Activated T-cell treated with anti-CD3 and anti-CD28 coated beads for 1 hour (primary cell): ENCODE results near the gene NUP88.

Source experiments
- DNase-seq: peaks from one replicate; pipeline ENCODE4 v3.0.0-alpha.2; 2020; ENCODE audit warnings: low read depth

NUP88 gene

GRCh38 chr17:5419959-5420653 is 644 bp upstream of the NUP88 start, which contains the start of gene RPAIN:
TSS of gene RPAIN (plus strand) at chr17:5420182. CDS start at chr17:5420211, 29 bp downstream.
- peak; percentile 76 for DNase-seq

- peak; percentile 36 for DNase-seq
These were observed 555 bp downstream of the NUP88 start for GRCh38 chr17:5418858-5419355.

DNA sequence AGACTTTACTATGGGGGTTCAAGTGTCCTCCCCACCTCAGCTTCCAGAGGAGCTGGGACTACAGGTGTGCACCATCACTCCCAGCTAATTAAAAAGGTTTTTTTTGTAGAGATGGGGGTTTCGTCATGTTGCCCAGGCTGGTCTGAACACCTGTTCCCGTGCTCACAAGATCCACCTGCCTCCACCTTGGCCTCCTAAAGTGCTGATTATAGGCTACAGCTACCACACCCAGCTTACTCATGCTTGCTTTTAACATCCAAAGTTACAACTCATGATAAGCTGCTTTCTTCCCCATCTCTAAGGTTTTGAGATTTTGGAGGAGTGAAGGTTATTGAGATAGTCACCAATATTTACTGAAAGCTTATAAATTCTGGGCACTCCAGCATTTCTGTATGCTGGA is 2.6 kb downstream of the NUP88 start:
- no peak for DNase-seq

DNA sequence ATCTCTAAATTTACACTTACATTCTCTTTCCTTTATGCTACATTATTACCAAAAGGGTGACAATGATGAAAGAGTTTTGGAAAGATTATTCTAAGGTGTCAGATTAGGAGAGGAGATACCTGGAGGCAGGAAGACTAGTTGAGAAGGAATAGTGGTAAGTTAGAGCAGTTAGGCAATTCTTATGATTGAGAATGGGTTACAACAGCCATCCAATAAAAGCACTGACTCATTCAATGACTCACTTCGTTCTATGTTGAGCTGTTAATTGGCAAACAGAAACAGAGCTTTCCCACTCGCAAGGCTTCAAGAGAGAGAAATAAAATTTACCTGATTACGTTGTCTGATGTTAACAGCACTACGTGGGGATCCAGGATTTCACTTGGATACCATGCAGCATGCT is 5.8 kb downstream of the NUP88 start:
- no peak for DNase-seq

DNA sequence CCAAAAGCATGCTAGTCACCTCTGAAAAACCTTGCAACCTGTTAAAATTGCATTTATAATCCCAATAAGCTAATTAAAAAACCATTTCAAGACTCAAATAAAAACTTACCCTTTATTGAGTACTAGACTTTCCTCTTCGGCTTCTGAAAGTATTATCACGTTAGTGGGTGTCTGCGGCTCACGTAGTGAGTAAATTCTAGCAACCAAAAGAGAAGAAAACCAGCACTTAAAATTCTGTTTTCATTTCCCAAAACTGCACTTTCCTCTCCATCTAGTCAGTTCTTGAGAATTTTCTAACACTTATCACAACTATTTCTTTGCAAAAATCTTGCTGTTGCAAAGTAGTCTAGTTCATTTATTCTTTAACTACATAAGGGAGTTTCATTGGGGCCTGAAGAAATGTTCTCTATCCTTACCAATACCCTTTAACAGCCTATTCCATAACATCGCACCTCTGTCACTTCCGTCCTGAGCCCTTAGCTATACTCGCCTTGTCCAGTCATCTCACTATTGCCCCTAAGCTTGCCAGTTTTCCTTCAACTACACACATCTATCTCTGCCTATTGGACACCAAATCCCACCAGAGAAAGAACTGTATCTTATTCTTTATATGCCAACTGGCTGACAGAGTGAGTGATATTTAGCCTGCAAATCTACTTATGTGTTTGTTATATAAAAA is 8.7 kb downstream of the NUP88 start:
- no peak for DNase-seq

DNA sequence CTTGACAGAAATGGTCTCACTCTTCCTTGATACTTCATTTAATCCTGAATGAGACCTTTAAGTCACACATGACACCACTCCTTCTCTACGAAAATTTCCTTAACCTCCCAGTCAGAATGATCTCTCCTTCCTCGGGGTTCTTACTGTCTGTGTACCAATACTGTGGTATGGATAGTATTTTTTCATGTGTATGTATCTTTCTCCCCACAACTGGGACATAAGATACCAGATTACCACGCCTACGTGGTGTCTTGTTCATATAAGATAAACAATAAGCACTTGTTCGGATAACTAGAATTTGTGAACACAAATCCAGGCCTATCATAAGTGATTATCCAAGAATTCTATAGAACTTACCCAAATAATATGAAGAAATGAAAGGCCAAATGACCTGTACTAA is 11.3 kb downstream of the NUP88 start:
- DNase-seq: no peak

DNA sequence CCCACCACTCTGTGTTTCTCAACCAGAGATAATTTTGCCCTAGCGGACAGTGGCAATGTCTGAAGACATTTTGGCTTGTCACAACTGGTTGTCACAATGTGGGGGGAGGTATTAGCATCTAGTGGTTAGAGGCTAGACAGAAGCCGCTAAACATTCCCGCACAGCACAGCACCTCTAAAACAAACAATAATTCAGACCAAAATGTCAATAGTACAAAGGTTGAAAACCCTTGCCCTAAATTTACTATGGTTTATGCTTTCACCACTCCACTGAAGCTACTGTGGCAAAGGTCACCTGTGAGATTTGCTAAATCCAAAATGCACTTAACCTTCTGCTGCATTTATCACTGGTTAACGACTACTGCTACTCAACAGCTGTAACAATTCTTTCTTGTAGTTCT is 14.1 kb downstream of the NUP88 start:
- DNase-seq: no peak

GRCh38 chr17:5399767-5400166 is 19.7 kb downstream of the NUP88 start:
- DNase-seq: no peak

DNA sequence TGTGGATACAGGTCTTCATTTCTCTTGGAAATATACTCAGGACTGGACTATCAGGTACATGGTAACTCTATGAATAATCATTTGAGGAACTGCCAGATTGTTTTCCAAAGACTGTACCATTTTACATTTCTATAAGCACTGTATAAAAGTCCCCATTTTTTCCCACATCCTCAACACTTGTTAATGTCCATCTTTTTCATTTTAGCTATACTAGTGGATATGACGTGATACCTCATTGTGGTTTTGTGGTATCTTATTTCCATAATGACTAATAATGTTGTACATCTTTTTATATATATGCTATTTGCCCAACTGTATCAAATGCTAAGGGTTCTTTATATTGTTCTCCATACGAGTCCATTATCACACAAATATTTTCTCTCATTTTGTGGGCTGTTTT is 22.9 kb downstream of the NUP88 start:
- no peak for DNase-seq

DNA sequence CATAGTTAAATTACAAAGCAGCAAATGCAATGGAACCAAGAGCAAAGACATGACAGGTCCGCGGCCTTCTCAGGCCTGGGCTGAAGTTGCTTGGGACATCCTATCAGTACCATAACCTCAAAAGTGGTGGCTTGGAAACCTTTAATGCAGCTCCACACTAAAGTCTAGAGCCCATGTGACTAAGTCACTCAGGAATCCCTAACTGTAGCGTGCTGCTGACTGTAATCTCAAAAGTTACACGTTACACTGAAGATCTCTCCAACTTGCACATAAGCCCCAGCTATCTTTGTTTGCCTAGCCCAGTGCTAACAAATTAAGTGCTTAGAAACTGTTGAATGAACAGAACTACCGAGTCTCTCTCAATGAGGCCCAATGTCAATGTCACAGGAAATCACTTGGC is 27.8 kb downstream of the NUP88 start:
- DNase-seq: no peak

DNA sequence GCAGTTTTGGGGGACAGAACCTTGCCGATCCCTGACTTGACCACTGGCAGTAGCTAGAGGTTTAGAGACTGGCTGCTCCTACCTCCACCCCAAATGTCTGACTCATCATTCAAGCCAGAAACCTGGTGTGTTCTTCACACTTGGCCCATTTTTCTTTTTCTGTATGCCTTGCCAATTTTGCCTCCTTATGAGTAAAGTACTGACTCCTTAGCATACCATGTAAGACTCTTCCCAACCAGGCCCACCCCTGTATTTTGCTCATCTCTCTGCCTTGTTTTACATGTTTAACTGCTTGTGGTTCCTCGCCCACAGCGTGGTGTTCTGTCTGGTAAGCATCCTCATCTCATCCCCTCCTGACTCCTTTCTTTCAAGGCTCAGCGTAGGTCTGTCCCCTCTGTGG is 37.9 kb downstream of the NUP88 start:
- DNase-seq: no peak

- no peak for DNase-seq
These were observed 38.8 kb downstream of the NUP88 start for GRCh38 chr17:5380491-5381135.

- DNase-seq: no peak
These were observed 39.9 kb downstream of the NUP88 start for GRCh38 chr17:5379351-5380107.

GRCh38 chr17:5378566-5379207 is 40.8 kb downstream of the NUP88 start:
- DNase-seq: no peak

- no peak for DNase-seq
These were observed 46.4 kb downstream of the NUP88 start for GRCh38 chr17:5373112-5373511.

DNA sequence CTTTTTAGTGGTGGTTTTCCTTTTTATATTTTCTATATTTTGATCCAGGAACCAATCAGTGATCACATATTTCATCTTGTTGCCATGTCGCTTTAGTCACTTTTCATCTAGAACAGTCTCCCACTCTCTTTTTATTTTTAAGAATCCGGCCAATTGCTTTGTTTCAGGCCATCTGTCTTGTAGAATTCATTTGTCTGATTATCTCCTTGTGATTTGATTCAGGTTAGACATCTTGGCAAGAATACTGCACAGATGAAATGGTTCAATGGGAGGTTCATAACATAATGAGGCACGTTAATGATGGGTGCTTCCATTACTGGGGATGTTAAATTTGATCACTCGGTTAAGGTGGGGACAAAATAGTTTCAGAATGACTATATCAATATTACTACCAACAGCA is 49.1 kb downstream of the NUP88 start:
- no peak for DNase-seq

DNA sequence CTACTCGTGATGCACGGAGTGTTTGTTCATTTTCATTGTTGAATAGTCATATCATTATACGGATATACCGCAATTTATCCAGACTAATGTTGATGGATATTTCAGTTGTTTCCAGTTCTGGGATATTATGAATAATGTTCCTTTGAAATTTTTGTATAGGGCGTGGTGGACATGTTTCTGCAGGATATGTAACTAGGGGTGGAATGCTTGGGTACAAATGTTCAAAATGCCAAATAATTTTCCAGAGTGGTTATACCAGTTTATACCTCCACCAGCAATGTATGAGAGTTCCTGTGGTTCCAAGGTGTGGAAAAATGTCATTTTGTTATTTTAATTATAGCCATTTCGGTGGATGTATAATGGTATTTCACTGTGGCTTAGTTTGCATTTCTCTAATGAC is 53.6 kb downstream of the NUP88 start:
- DNase-seq: no peak

DNA sequence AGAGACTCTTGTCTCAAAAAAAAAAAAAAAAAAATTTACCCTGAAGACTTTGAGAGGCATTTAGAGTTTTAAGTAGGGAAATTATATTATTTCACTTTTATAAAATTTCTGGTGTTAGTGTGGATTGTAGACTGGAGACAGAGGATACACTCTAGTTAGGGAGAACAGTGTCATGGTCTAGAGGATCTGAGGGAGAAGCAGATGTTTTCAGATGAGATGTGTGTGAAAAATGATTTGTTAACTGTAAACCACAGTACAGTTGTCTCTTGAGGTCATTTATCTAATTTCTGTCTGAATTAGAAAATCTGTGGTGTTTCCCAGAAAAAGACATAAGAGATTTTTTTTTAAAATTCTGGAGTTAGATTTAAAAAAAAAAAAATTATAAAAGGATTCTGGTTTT is 54.8 kb downstream of the NUP88 start:
- DNase-seq: no peak

DNA sequence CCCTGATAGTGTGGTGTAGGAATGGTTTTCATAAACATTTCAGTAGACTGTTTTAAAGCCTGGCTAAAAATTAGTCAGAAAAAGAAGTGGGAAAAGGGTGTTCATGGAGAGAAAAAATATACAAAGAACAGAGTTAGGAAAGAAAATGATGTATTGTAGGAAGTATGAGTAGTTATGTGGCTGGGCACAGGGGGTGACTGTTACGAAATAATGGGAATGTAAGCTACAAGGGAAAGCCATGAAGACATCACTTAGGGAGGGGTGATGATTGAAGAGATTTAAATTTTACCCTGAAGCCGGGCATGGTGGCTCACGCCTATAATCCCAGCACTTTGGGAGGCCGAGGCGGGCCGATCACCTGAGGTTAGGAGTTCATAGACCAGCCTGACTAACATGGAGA is 55.3 kb downstream of the NUP88 start:
- DNase-seq: no peak

GRCh38 chr17:5362162-5362811 is 57.2 kb downstream of the NUP88 start:
- no peak for DNase-seq

DNA sequence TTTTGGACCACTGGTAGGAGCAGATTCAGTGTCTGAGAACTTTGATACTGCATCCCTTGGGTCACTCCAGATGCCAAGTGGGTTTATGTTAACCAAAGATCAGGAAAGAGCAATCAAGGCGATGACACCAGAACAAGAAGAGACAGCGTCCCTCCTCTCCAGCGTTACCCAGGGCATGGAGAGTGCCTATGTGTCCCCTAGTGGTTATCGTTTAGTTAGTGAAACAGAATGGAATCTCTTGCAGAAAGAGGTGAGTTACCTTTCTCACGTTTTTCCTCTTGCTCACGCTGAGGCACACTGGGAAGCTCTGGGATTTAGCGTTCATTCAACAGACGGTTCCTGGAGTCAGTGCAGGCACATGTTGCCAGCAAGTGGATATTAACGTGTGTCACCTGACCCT is 58.0 kb downstream of the NUP88 start:
- no peak for DNase-seq
